HG03342 (cell line): ENCODE measurements around the gene PSMB7.

Experiments used
- ATAC-seq: cut with Tn5 transposase; IDR thresholded peaks from one replicate; pipeline ENCODE4 v1.9.1; 2021; ENCODE audit warnings: mild to moderate bottlenecking, moderate library complexity; ENCODE audit not compliant: unreplicated experiment

PSMB7 gene

GRCh38 chr9:124358631-124359030, 56.6 kb downstream of the PSMB7 start:
- ATAC-seq, result no peak

GRCh38 chr9:124357721-124358361, 57.4 kb downstream of the PSMB7 start:
- ATAC-seq, result no peak

- ATAC-seq, result no peak
Measured at GRCh38 chr9:124356745-124357390, 58.4 kb downstream of the PSMB7 start.

- no peak for ATAC-seq
Measured at GRCh38 chr9:124355941-124356744, 59.1 kb downstream of the PSMB7 start.

GRCh38 chr9:124355039-124355940, 60.0 kb downstream of the PSMB7 start:
- ATAC-seq, result no peak

GRCh38 chr9:124354346-124355038, 60.8 kb downstream of the PSMB7 start:
- no peak for ATAC-seq

- no peak for ATAC-seq
Measured at GRCh38 chr9:124353811-124354274, 61.4 kb downstream of the PSMB7 start.

GRCh38 chr9:124353166-124353768, 62.0 kb downstream of the PSMB7 start:
- no peak for ATAC-seq

GRCh38 chr9:124352616-124353015, 62.6 kb downstream of the PSMB7 start:
- ATAC-seq, result no peak

- ATAC-seq, result no peak
Measured at GRCh38 chr9:124351672-124352468, 63.4 kb downstream of the PSMB7 start.

- ATAC-seq, result no peak
Measured at GRCh38 chr9:124350494-124351263, 64.6 kb downstream of the PSMB7 start.

- ATAC-seq, result no peak
Measured at GRCh38 chr9:124349675-124350493, 65.4 kb downstream of the PSMB7 start.

- ATAC-seq, result no peak
Measured at GRCh38 chr9:124349267-124349666, 66.0 kb downstream of the PSMB7 start.

GRCh38 chr9:124348831-124349230, 66.4 kb downstream of the PSMB7 start:
- ATAC-seq, result no peak

- ATAC-seq, result no peak
Measured at GRCh38 chr9:124348363-124348762, 66.9 kb downstream of the PSMB7 start.

GRCh38 chr9:124347968-124348358, 67.3 kb downstream of the PSMB7 start:
- no peak for ATAC-seq

GRCh38 chr9:124347206-124347967, 67.9 kb downstream of the PSMB7 start:
- ATAC-seq, result no peak
